Upper lobe of left lung (tissue), 6 donors: Measurements from ENCODE around the gene FCN1. TPM values are rescaled to one million over a fixed set of nuclear protein-coding genes. Genes with fewer than 3 reads are reported as not detected.
A peak's percentile ranks its signal among the peaks of the same experiment; 100 is the strongest.

Experiments
- ATAC-seq, 2 donors: fragments of 200-7000 bp; cut with Tn5 transposase; one replicate each; pipeline ENCODE4 v1.9.1; 2022; ENCODE audit warnings: mild to moderate bottlenecking in 2 of 2, moderate library complexity in 2 of 2; ENCODE audit not compliant: low FRiP score in 2 of 2
- DNase-seq, 2 donors: peaks; one replicate each; pipeline ENCODE4 v3.0.0-alpha.2; 2019 to 2020
- H3K27ac ChIP-seq, 4 donors: fragments of 200-600 bp; sonication (generic); one replicate each; pipeline ENCODE4 v1.5.1; 2016 to 2019
- H3K27me3 ChIP-seq, 4 donors: fragments of 200-600 bp; sonication (generic); one replicate each; pipeline ENCODE4 v1.5.1; 2017 to 2019
- H3K36me3 ChIP-seq, 4 donors: fragments of 200-600 bp; sonication (generic); one replicate each; pipeline ENCODE4 v1.5.1; 2016 to 2019
- H3K4me1 ChIP-seq, 4 donors: fragments of 200-600 bp; sonication (generic); one replicate each; pipeline ENCODE4 v1.5.1; 2018 to 2019
- H3K4me3 ChIP-seq, 4 donors: fragments of 200-600 bp; sonication (generic); one replicate each; pipeline ENCODE4 v1.5.1; 2017 to 2019; ENCODE audit warnings: mild to moderate bottlenecking in 2 of 4, moderate library complexity in 1 of 4
- H3K9me3 ChIP-seq, 4 donors: fragments of 200-600 bp; sonication (generic); one replicate each; pipeline ENCODE4 v1.5.1; 2018 to 2019
- CTCF ChIP-seq, 6 experiments: fragments of 450-650 bp in 4 of 6; fragments of 200-600 bp in 2 of 6; sonication (generic) in 2 of 6; IDR thresholded peaks; one replicate each; pipeline ENCODE4 v1.5.1; 2016 to 2019; ENCODE audit warnings: antibody characterized with exemption in 6 of 6
- EP300 ChIP-seq, 4 donors: sonication (generic); formaldehyde crosslinking; IDR thresholded peaks; one replicate each; pipeline ENCODE4 v1.5.1; 2017; ENCODE audit warnings: antibody characterized with exemption in 4 of 4, control low read depth in 2 of 4
- POLR2A ChIP-seq, 4 donors: fragments of 450-650 bp; IDR thresholded peaks; one replicate each; pipeline ENCODE4 v1.5.1; 2016 to 2017; ENCODE audit warnings: antibody characterized with exemption in 4 of 4, mild to moderate bottlenecking in 2 of 4
- POLR2AphosphoS5 ChIP-seq, 2 donors: sonication (generic); formaldehyde crosslinking; IDR thresholded peaks; one replicate each; pipeline ENCODE4 v1.5.1; 2017; ENCODE audit warnings: antibody characterized with exemption in 2 of 2
- WGBS, 2 donors: methylation state at CpG; one replicate each; pipeline ENCODE4 v1.1.5; 2017 to 2018; 5-methylcytosine and 5-hydroxymethylcytosine counted together
- total RNA-seq, 6 donors: library from RNA; depleted of rRNA in 4 of 6; stranded (reverse); fragments of >200 nt in 4 of 6; gene quantifications; one replicate each; pipeline versions ENCODE4 v1.1.0 to v1.2.1, GENCODE V29; 2016 to 2021
- donor health status: DM: no; HTN: no; CAD: no; lungs with moderate emphysema.
- donor health status: DM: no; HTN: yes; CAD: no; lungs with severe emphysema.

FCN1 gene
- total RNA-seq, 6 donors from 2014 or later, result 11.5 to 147 (median 19.7) TPM

GRCh38 chr9:134887686-134888602, 29.8 kb downstream of the FCN1 start:
- no peaks in the 10 kb centered on the region for H3K9me3 ChIP-seq
- H3K27me3 ChIP-seq, result no peaks in the 10 kb centered on the region
- TF ChIP-seq CTCF (IDR thresholded peaks at IDR 0.05), result no peak
- no peak for TF ChIP-seq EP300 (IDR thresholded peaks at IDR 0.05)
- H3K4me1 ChIP-seq, result no peaks in the 10 kb centered on the region
- DNase-seq (peak in 1 of 2 donors; percentile 18), ATAC-seq (no peak)
- no peaks in the 10 kb centered on the region for H3K36me3 ChIP-seq
- no peak overlapping the region for H3K27ac ChIP-seq
- 65 to 86% methylated on average over 15 to 27 of the region's 27 CpGs for WGBS, 2 donors
- H3K4me3 ChIP-seq, result no peak overlapping the region

GRCh38 chr9:134887219-134887618, 30.5 kb downstream of the FCN1 start:
- no peak for ATAC-seq
- H3K36me3 ChIP-seq, result no peaks in the 10 kb centered on the region
- H3K27ac ChIP-seq, result no peak overlapping the region
- no peaks in the 10 kb centered on the region for H3K4me1 ChIP-seq
- no peaks in the 10 kb centered on the region for H3K9me3 ChIP-seq
- no peak overlapping the region for H3K4me3 ChIP-seq
- WGBS, 2 donors, result 86 to 95% methylated on average over 10 of the region's 10 CpGs
- TF ChIP-seq EP300 (IDR thresholded peaks at IDR 0.05), result no peak
- no peak for TF ChIP-seq CTCF (IDR thresholded peaks at IDR 0.05)
- no peak for TF ChIP-seq POLR2A (IDR thresholded peaks at IDR 0.05)
- TF ChIP-seq POLR2AphosphoS5 (IDR thresholded peaks at IDR 0.05), result no peak
- DNase-seq, result no peak
- no peaks in the 10 kb centered on the region for H3K27me3 ChIP-seq

- Histone ChIP-seq H3K27me3 (no peaks in the 10 kb centered on the region), H3K4me1 (no peaks in the 10 kb centered on the region), H3K4me3 (no peak overlapping the region), H3K27ac (no peak overlapping the region), H3K9me3 (no peaks in the 10 kb centered on the region), H3K36me3 (no peaks in the 10 kb centered on the region)
- WGBS, 2 donors, result 90% methylated on average over 10 to 11 of the region's 11 CpGs
- ATAC-seq (no peak), DNase-seq (peak in 1 of 2 donors; percentile 10)
- TF ChIP-seq POLR2AphosphoS5 (IDR thresholded peaks at IDR 0.05), result no peak
- no peak for TF ChIP-seq POLR2A (IDR thresholded peaks at IDR 0.05)
- TF ChIP-seq EP300 (IDR thresholded peaks at IDR 0.05), result no peak
- TF ChIP-seq CTCF (IDR thresholded peaks at IDR 0.05), result no peak
Measured at GRCh38 chr9:134886413-134886913, 31.2 kb downstream of the FCN1 start.

GRCh38 chr9:134885679-134886412, 31.9 kb downstream of the FCN1 start:
- H3K9me3 ChIP-seq, result no peaks in the 10 kb centered on the region
- ATAC-seq (no peak), DNase-seq (peak; percentile 12 to 64)
- H3K27ac ChIP-seq, result no peak overlapping the region
- H3K4me3 ChIP-seq, result no peak overlapping the region
- TF ChIP-seq EP300 (IDR thresholded peaks at IDR 0.05) (no peak), POLR2A (IDR thresholded peaks at IDR 0.05) (no peak), POLR2AphosphoS5 (IDR thresholded peaks at IDR 0.05) (no peak), CTCF (IDR thresholded peaks at IDR 0.05) (no peak)
- H3K36me3 ChIP-seq, result no peaks in the 10 kb centered on the region
- H3K4me1 ChIP-seq, result no peaks in the 10 kb centered on the region
- no peaks in the 10 kb centered on the region for H3K27me3 ChIP-seq
- WGBS, 2 donors, result 89 to 91% methylated on average over 7 to 24 of the region's 24 CpGs
